H9 (cell line): ENCODE results near the gene RNPEPL1. TPM values are rescaled to one million over a fixed set of nuclear protein-coding genes. Genes with fewer than 3 reads are reported as not detected.

Source experiments
- DNase-seq: peaks from one replicate; pipeline ENCODE4 v3.0.0-alpha.2; 2017
- H2AFZ ChIP-seq: one replicate; pipeline ENCODE4 v1.6.1; 2013; ENCODE audit warnings: mild to moderate bottlenecking, low read length, control low read depth, moderate library complexity
- H2AK5ac ChIP-seq: 2 replicates; pipeline ENCODE4 v1.6.1; 2013; ENCODE audit warnings: low read length, control low read depth, mixed read lengths; ENCODE audit not compliant: insufficient read length
- H2BK120ac ChIP-seq: one replicate; pipeline ENCODE4 v1.6.1; 2013; ENCODE audit warnings: low read depth, mild to moderate bottlenecking, low read length, control low read depth, inconsistent platforms; ENCODE audit not compliant: poor library complexity, severe bottlenecking
- H2BK12ac ChIP-seq: 2 replicates; pipeline ENCODE4 v1.6.1; 2013; ENCODE audit warnings: low read length, control low read depth, mixed read lengths, low read depth; ENCODE audit not compliant: insufficient read length
- H2BK15ac ChIP-seq: 2 replicates; pipeline ENCODE4 v1.6.1; 2013; ENCODE audit warnings: low read depth, low read length, control low read depth
- H2BK20ac ChIP-seq: one replicate; pipeline ENCODE4 v1.6.1; 2013; ENCODE audit warnings: low read depth, mild to moderate bottlenecking, low read length, control low read depth, inconsistent platforms; ENCODE audit not compliant: poor library complexity, severe bottlenecking
- H2BK5ac ChIP-seq: 2 replicates; pipeline ENCODE4 v1.6.1; 2013; ENCODE audit warnings: low read length, control low read depth, mixed read lengths; ENCODE audit not compliant: insufficient read length
- H3K14ac ChIP-seq: 2 replicates; pipeline ENCODE4 v1.6.1; 2013; ENCODE audit warnings: low read length, control low read depth; ENCODE audit not compliant: insufficient read depth
- H3K18ac ChIP-seq: 2 replicates; pipeline ENCODE4 v1.6.1; 2013; ENCODE audit warnings: low read depth, mild to moderate bottlenecking, mixed read lengths, low read length, control low read depth; ENCODE audit not compliant: insufficient read length
- H3K23ac ChIP-seq: 2 replicates; pipeline ENCODE4 v1.6.1; 2013; ENCODE audit warnings: low read length, control low read depth, mixed read lengths, low read depth; ENCODE audit not compliant: insufficient read length
- H3K23me2 ChIP-seq: 2 replicates; pipeline ENCODE4 v1.6.1; 2013; ENCODE audit warnings: low read depth, mild to moderate bottlenecking, mixed read lengths, low read length, control low read depth; ENCODE audit not compliant: insufficient read length, poor library complexity, severe bottlenecking
- H3K27ac ChIP-seq: 2 replicates; pipeline ENCODE4 v1.5.1; 2013; ENCODE audit warnings: low read length, control low read depth, mixed read lengths, low read depth; ENCODE audit not compliant: insufficient read length
- H3K27me3 ChIP-seq: 2 replicates; pipeline ENCODE4 v1.6.1; 2013; ENCODE audit warnings: low read length, control low read depth, inconsistent platforms; ENCODE audit not compliant: insufficient read depth
- H3K4ac ChIP-seq: 2 replicates; pipeline ENCODE4 v1.6.1; 2013; ENCODE audit warnings: low read depth, mild to moderate bottlenecking, control low read depth, inconsistent platforms, low read length, moderate library complexity
- H3K4me1 ChIP-seq: 2 replicates; pipeline ENCODE4 v1.6.1; 2013; ENCODE audit warnings: low read length, control low read depth, inconsistent platforms; ENCODE audit not compliant: insufficient read depth
- H3K4me2 ChIP-seq: 2 replicates; pipeline ENCODE4 v1.6.1; 2013; ENCODE audit warnings: low read length, control low read depth, mixed read lengths; ENCODE audit not compliant: insufficient read length, insufficient read depth
- H3K56ac ChIP-seq: 2 replicates; pipeline ENCODE4 v1.6.1; 2013; ENCODE audit warnings: low read depth, mild to moderate bottlenecking, mixed read lengths, low read length, control low read depth; ENCODE audit not compliant: insufficient read length
- H3K79me1 ChIP-seq: 2 replicates; pipeline ENCODE4 v1.6.1; 2013; ENCODE audit warnings: low read depth, mild to moderate bottlenecking, moderate library complexity, low read length, control low read depth, inconsistent platforms; ENCODE audit not compliant: insufficient read depth, poor library complexity, severe bottlenecking
- H3K79me2 ChIP-seq: 2 replicates; pipeline ENCODE4 v1.6.1; 2013; ENCODE audit warnings: low read length, control low read depth, inconsistent platforms; ENCODE audit not compliant: insufficient read depth
- H3K9ac ChIP-seq: 2 replicates; pipeline ENCODE4 v1.6.1; 2013; ENCODE audit warnings: low read length, control low read depth, mixed read lengths; ENCODE audit not compliant: insufficient read length; ENCODE audit errors: extremely low read depth
- H3K9me3 ChIP-seq: one replicate; pipeline ENCODE4 v1.6.1; 2013; ENCODE audit warnings: low read depth, low read length, inconsistent platforms; ENCODE audit not compliant: control insufficient read depth
- H3T11ph ChIP-seq: one replicate; pipeline ENCODE4 v1.6.1; 2013; ENCODE audit warnings: mild to moderate bottlenecking, low read length, control low read depth, inconsistent platforms
- H4K20me1 ChIP-seq: one replicate; pipeline ENCODE4 v1.6.1; 2013; ENCODE audit not compliant: control insufficient read depth, insufficient read length, insufficient read depth
- H4K5ac ChIP-seq: 2 replicates; pipeline ENCODE4 v1.6.1; 2013; ENCODE audit warnings: low read depth, mild to moderate bottlenecking, mixed read lengths, low read length, control low read depth; ENCODE audit not compliant: insufficient read length
- H4K8ac ChIP-seq: replicated peaks from 2 replicates; pipeline ENCODE4 v1.6.1; 2013; ENCODE audit warnings: low read length, control low read depth, mixed read lengths, low read depth; ENCODE audit not compliant: insufficient read length
- H4K91ac ChIP-seq: 2 replicates; pipeline ENCODE4 v1.6.1; 2013; ENCODE audit warnings: low read depth, mild to moderate bottlenecking, moderate library complexity, mixed read lengths, low read length, control low read depth; ENCODE audit not compliant: insufficient read length
- H3K27ac Mint-ChIP-seq, 3 experiments: 2 replicates in 2 of 3; 3 replicates in 1 of 3; pipeline ENCODE4 v1.8.0; 2020 to 2021; ENCODE audit warnings: mixed read lengths in 3 of 3, mild to moderate bottlenecking in 1 of 3, moderate library complexity in 1 of 3
- H3K27me3 Mint-ChIP-seq: 2 replicates; pipeline ENCODE4 v1.8.0; 2021; ENCODE audit warnings: low read depth, mild to moderate bottlenecking, moderate library complexity, mixed read lengths
- H3K36me3 Mint-ChIP-seq, 3 experiments: 2 replicates in 2 of 3; 3 replicates in 1 of 3; pipeline ENCODE4 v1.8.0; 2020 to 2021; ENCODE audit warnings: low read depth in 3 of 3, mixed read lengths in 3 of 3; ENCODE audit not compliant: insufficient read depth in 1 of 3
- H3K4me1 Mint-ChIP-seq, 2 experiments: 2 replicates each; pipeline ENCODE4 v1.8.0; 2020; ENCODE audit warnings: mixed read lengths in 2 of 2
- H3K4me3 Mint-ChIP-seq, 2 experiments: 2 replicates in 1 of 2; 3 replicates in 1 of 2; pipeline ENCODE4 v1.8.0; 2020 to 2021; ENCODE audit warnings: mild to moderate bottlenecking in 2 of 2, mixed read lengths in 2 of 2, moderate library complexity in 1 of 2
- H3K9me3 Mint-ChIP-seq, 2 experiments: 2 replicates in 1 of 2; 3 replicates in 1 of 2; pipeline ENCODE4 v1.8.0; 2020; ENCODE audit warnings: mild to moderate bottlenecking in 2 of 2, mixed read lengths in 2 of 2, moderate library complexity in 1 of 2
- CTCF ChIP-seq: fragments of 200-600 bp; sonication (generic); conservative IDR thresholded peaks from 3 replicates; pipeline ENCODE4 v1.8.0; 2021; ENCODE audit warnings: antibody characterized with exemption, mild to moderate bottlenecking
- WGBS: extraction: QIAGEN DNeasy Blood & Tissue Kit; methylation state at CpG from one replicate; pipeline ENCODE4 v1.1.7; 2013; ENCODE audit warnings: missing lambda C conversion rate, low lambda C conversion rate, mixed read lengths; ENCODE audit not compliant: insufficient read length; ENCODE audit errors: extremely low coverage; 5-methylcytosine and 5-hydroxymethylcytosine counted together
- total RNA-seq: library from RNA; stranded (reverse); gene quantifications from 2 replicates; pipeline ENCODE4 v1.2.1, GENCODE V29; 2021

The RNPEPL1 gene
- total RNA-seq, 1 experiment from 2014 or later: 22.5 TPM

GRCh38 chr2:240584486-240585031 lies 16.3 kb downstream of the RNPEPL1 start:
- TF ChIP-seq CTCF: no peak
- Histone ChIP-seq H2BK12ac (no peak overlapping the region), H2AFZ (no peak overlapping the region), H3K27ac (no peak overlapping the region), H3K27me3 (no peaks in the 10 kb centered on the region), H4K91ac (no peak overlapping the region), H2BK15ac (no peak overlapping the region), H3K4ac (no peak overlapping the region), H3K56ac (no peak overlapping the region), H3K23ac (no peak overlapping the region), H2AK5ac (no peak overlapping the region), H3K23me2 (peaks cover 14% of the 10 kb centered on the region), H3K79me2 (peaks cover 13% of the 10 kb centered on the region), H3K9ac (no peak overlapping the region), H4K8ac (no peak overlapping the region), H3K4me1 (peaks cover 12% of the 10 kb centered on the region), H4K5ac (no peak overlapping the region), H3K14ac (no peak overlapping the region), H2BK20ac (no peak overlapping the region), H4K20me1 (no peaks in the 10 kb centered on the region), H3K9me3 (no peaks in the 10 kb centered on the region), H3K18ac (no peak overlapping the region), H3K79me1 (peaks cover 5% of the 10 kb centered on the region), H2BK120ac (no peak overlapping the region), H3T11ph (no peak overlapping the region), H3K4me2 (peak overlapping the region; percentile 77), H2BK5ac (no peak overlapping the region)
- Mint-ChIP-seq H3K9me3 (peaks cover 0 to 2% of the 10 kb centered on the region in 2 experiments; a peak in 1 of 5 replicates), H3K27ac (peak overlapping the region; percentile 25 to 53 (median 44); a peak in 3 of 7 replicates), H3K27me3 (no peaks in the 10 kb centered on the region; the same call in 1 of the 2 replicates), H3K4me3 (peak overlapping the region; percentile 95 to 97), H3K36me3 (peaks cover 2 to 6% (median 5%) of the 10 kb centered on the region in 3 experiments; a peak in 5 of 7 replicates), H3K4me1 (peaks cover 34 to 38% of the 10 kb centered on the region in 2 experiments)
- peak; percentile 64 for DNase-seq
- WGBS: no CpG with 5 or more reads among the region's 4 CpGs
